Astrocyte (in vitro differentiated cells and primary cell): ENCODE results near the gene MAML2. TPM values are rescaled to one million over a fixed set of nuclear protein-coding genes. Genes with fewer than 3 reads are reported as not detected.

ENCODE experiments used
- DNase-seq: peaks from one replicate; pipeline ENCODE4 v3.0.0-alpha.2; 2010; ENCODE audit warnings: low read depth
- FAIRE-seq: peaks from 2 replicates; lab custom pipeline; 2011; peaks lifted over from hg19 to GRCh38; lab: Jason Lieb, UNC
- H2AFZ ChIP-seq: 2 replicates; pipeline ENCODE4 v1.6.0; 2012; ENCODE audit warnings: low read depth, low read length, inconsistent platforms
- H3K27ac ChIP-seq: 2 replicates; pipeline ENCODE4 v1.5.1; 2011; ENCODE audit warnings: low read depth, low read length, inconsistent platforms
- H3K27me3 ChIP-seq: 2 replicates; pipeline ENCODE4 v1.6.0; 2011; ENCODE audit warnings: low read length, inconsistent platforms; ENCODE audit not compliant: insufficient read depth
- H3K36me3 ChIP-seq: 2 replicates; pipeline ENCODE4 v1.5.1; 2011; ENCODE audit warnings: low read length, inconsistent platforms; ENCODE audit not compliant: insufficient read depth
- H3K4me1 ChIP-seq: 2 replicates; pipeline ENCODE4 v1.5.1; 2011; ENCODE audit warnings: low read length, inconsistent platforms; ENCODE audit not compliant: insufficient read depth
- H3K4me2 ChIP-seq: 2 replicates; pipeline ENCODE4 v1.6.0; 2012; ENCODE audit warnings: low read length, inconsistent platforms
- H3K4me3 ChIP-seq: 2 replicates; pipeline ENCODE4 v1.5.1; 2011; ENCODE audit warnings: low read depth, mild to moderate bottlenecking, low read length, inconsistent platforms; ENCODE audit not compliant: insufficient read depth
- H3K79me2 ChIP-seq: 2 replicates; pipeline ENCODE4 v1.6.0; 2012; ENCODE audit warnings: mild to moderate bottlenecking, low read length, inconsistent platforms; ENCODE audit not compliant: insufficient read depth
- H3K9ac ChIP-seq: 2 replicates; pipeline ENCODE4 v1.6.0; 2012; ENCODE audit warnings: mild to moderate bottlenecking, low read length, inconsistent platforms
- H3K9me3 ChIP-seq: 2 replicates; pipeline ENCODE4 v1.5.1; 2012; ENCODE audit warnings: low read depth, mild to moderate bottlenecking, low read length, inconsistent platforms; ENCODE audit not compliant: insufficient read depth
- H4K20me1 ChIP-seq: 2 replicates; pipeline ENCODE4 v1.6.0; 2012; ENCODE audit warnings: low read length, inconsistent platforms; ENCODE audit not compliant: insufficient read depth
- H3K27ac Mint-ChIP-seq: one replicate; pipeline ENCODE4 v1.8.0; 2021; ENCODE audit warnings: mild to moderate bottlenecking, mixed read lengths; ENCODE audit not compliant: unreplicated experiment
- H3K27me3 Mint-ChIP-seq: one replicate; pipeline ENCODE4 v1.8.0; 2021; ENCODE audit warnings: low read depth, mixed read lengths; ENCODE audit not compliant: unreplicated experiment
- H3K36me3 Mint-ChIP-seq: one replicate; pipeline ENCODE4 v1.8.0; 2021; ENCODE audit warnings: low read depth, mixed read lengths; ENCODE audit not compliant: unreplicated experiment
- H3K4me1 Mint-ChIP-seq: one replicate; pipeline ENCODE4 v1.8.0; 2021; ENCODE audit warnings: low read depth, mixed read lengths; ENCODE audit not compliant: unreplicated experiment
- H3K4me3 Mint-ChIP-seq: one replicate; pipeline ENCODE4 v1.8.0; 2021; ENCODE audit warnings: mild to moderate bottlenecking, moderate library complexity, mixed read lengths; ENCODE audit not compliant: unreplicated experiment
- H3K9me3 Mint-ChIP-seq: one replicate; pipeline ENCODE4 v1.8.0; 2021; ENCODE audit warnings: mild to moderate bottlenecking, mixed read lengths; ENCODE audit not compliant: unreplicated experiment
- EZH2 ChIP-seq: IDR thresholded peaks from 2 replicates; pipeline ENCODE4 v1.6.1; 2012; ENCODE audit warnings: mild to moderate bottlenecking, low read length, inconsistent platforms; ENCODE audit not compliant: insufficient read depth
- total RNA-seq: library from RNA; stranded (reverse); gene quantifications from 2 replicates; pipeline ENCODE4 v1.2.1, GENCODE V29; 2021
- TF ChIP-seq, protein P1 (sequence below): IDR thresholded peaks from 2 replicates; pipeline ENCODE4 v1.5.1; 2011; ENCODE audit warnings: low read depth, mild to moderate bottlenecking, inconsistent platforms, low read length, moderate library complexity; ENCODE audit not compliant: insufficient read depth

MAML2 gene
- total RNA-seq, 1 donor from 2014 or later = 27.4 TPM

GRCh38 chr11:96388891-96389719 is 46.1 kb upstream of the MAML2 start:
- peak overlapping the region; percentile 93 for H3K4me3 ChIP-seq
- Mint-ChIP-seq H3K36me3 (peaks cover 1% of the 10 kb centered on the region), H3K27me3 (no peaks in the 10 kb centered on the region), H3K4me1 (peaks cover under 1% of the 10 kb centered on the region), H3K4me3 (peak overlapping the region; percentile 89), H3K27ac (peak overlapping the region; percentile 73), H3K9me3 (no peaks in the 10 kb centered on the region)
- TF ChIP-seq, protein P1, sequence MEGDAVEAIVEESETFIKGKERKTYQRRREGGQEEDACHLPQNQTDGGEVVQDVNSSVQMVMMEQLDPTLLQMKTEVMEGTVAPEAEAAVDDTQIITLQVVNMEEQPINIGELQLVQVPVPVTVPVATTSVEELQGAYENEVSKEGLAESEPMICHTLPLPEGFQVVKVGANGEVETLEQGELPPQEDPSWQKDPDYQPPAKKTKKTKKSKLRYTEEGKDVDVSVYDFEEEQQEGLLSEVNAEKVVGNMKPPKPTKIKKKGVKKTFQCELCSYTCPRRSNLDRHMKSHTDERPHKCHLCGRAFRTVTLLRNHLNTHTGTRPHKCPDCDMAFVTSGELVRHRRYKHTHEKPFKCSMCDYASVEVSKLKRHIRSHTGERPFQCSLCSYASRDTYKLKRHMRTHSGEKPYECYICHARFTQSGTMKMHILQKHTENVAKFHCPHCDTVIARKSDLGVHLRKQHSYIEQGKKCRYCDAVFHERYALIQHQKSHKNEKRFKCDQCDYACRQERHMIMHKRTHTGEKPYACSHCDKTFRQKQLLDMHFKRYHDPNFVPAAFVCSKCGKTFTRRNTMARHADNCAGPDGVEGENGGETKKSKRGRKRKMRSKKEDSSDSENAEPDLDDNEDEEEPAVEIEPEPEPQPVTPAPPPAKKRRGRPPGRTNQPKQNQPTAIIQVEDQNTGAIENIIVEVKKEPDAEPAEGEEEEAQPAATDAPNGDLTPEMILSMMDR = no peak
- TF ChIP-seq EZH2 = no peak
- peak overlapping the region; percentile 91 for H3K9ac ChIP-seq
- H2AFZ ChIP-seq = peak overlapping the region; percentile 65
- DNase-seq (peak; percentile 45), FAIRE-seq (no peak)
- peaks cover 2% of the 10 kb centered on the region for H3K36me3 ChIP-seq
- H3K27me3 ChIP-seq = no peaks in the 10 kb centered on the region
- peak overlapping the region; percentile 92 for H3K4me2 ChIP-seq
- H3K9me3 ChIP-seq = no peaks in the 10 kb centered on the region
- H3K79me2 ChIP-seq = peaks cover 72% of the 10 kb centered on the region
- peaks cover 3% of the 10 kb centered on the region for H4K20me1 ChIP-seq
- H3K4me1 ChIP-seq = peaks cover 18% of the 10 kb centered on the region
- peak overlapping the region; percentile 93 for H3K27ac ChIP-seq

DNA sequence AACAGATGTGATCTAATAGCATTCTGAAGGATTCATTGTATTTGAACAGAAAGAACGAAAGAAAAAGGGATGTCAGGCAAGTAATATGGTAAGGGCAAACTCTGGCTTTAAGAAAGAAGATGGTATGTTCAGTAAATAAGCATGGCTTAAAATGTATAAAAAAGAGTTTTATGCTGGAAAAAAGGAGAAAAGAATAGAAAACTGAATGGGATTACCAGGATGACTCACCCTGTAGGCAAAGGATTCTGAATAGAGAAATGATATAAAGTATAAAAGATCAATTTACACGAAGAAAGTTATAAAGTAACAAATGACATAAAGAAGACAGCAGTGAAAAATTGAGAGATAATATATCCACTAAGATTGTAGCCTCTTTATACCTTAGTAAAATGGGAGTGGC is 42.2 kb upstream of the MAML2 start:
- Mint-ChIP-seq H3K4me3 (no peak overlapping the region), H3K4me1 (no peaks in the 10 kb centered on the region), H3K27me3 (no peaks in the 10 kb centered on the region), H3K9me3 (no peaks in the 10 kb centered on the region), H3K36me3 (peaks cover 5% of the 10 kb centered on the region), H3K27ac (no peak overlapping the region)
- H3K36me3 ChIP-seq = peaks cover 23% of the 10 kb centered on the region
- FAIRE-seq (no peak), DNase-seq (no peak)
- H3K27ac ChIP-seq = no peak overlapping the region
- H3K4me1 ChIP-seq = peaks cover 6% of the 10 kb centered on the region
- no peaks in the 10 kb centered on the region for H3K27me3 ChIP-seq
- no peak for TF ChIP-seq EZH2
- TF ChIP-seq, protein P1 = no peak
- no peaks in the 10 kb centered on the region for H3K9me3 ChIP-seq
- H3K4me2 ChIP-seq = no peak overlapping the region
- no peak overlapping the region for H2AFZ ChIP-seq
- no peak overlapping the region for H3K9ac ChIP-seq
- H3K79me2 ChIP-seq = peaks cover 39% of the 10 kb centered on the region
- H4K20me1 ChIP-seq = no peaks in the 10 kb centered on the region
- H3K4me3 ChIP-seq = no peak overlapping the region

DNA sequence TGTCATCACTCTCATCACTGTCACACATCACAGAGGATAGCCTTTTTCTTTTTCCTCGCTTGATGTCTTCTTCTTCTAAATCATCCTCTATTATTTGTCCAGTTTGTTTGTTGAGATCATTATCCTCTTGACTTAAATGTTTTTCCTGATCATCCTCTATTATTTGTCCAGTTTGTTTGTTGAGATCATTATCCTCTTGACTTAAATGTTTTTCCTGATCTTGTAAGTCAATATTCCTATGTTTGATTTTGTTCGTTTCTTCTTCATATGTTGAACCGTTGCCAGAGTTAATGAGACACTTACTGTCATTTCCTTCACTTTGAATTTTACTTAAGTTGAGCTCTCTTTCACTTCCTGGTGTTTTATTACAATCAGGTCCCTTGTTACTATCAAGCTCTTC is 41.2 kb upstream of the MAML2 start:
- H3K4me3 Mint-ChIP-seq = no peak overlapping the region
- H3K9ac ChIP-seq = no peak overlapping the region
- no peak overlapping the region for H3K27ac ChIP-seq
- peaks cover 6% of the 10 kb centered on the region for H3K4me1 ChIP-seq
- no peak overlapping the region for H3K4me3 ChIP-seq
- TF ChIP-seq, protein P1 = no peak
- TF ChIP-seq EZH2 = no peak
- H3K79me2 ChIP-seq = peaks cover 32% of the 10 kb centered on the region
- H3K27me3 Mint-ChIP-seq = no peaks in the 10 kb centered on the region
- H3K9me3 ChIP-seq = no peaks in the 10 kb centered on the region
- peaks cover 27% of the 10 kb centered on the region for H3K36me3 ChIP-seq
- FAIRE-seq (no peak), DNase-seq (no peak)
- H3K27ac Mint-ChIP-seq = no peak overlapping the region
- peaks cover 5% of the 10 kb centered on the region for H3K36me3 Mint-ChIP-seq
- H2AFZ ChIP-seq = no peak overlapping the region
- H3K4me1 Mint-ChIP-seq = no peaks in the 10 kb centered on the region
- no peaks in the 10 kb centered on the region for H3K9me3 Mint-ChIP-seq
- no peak overlapping the region for H3K4me2 ChIP-seq
- H4K20me1 ChIP-seq = no peaks in the 10 kb centered on the region
- no peaks in the 10 kb centered on the region for H3K27me3 ChIP-seq
